Neutrophil (primary cell): Measurements from ENCODE around the gene HIVEP1.
A peak's percentile ranks its signal among the peaks of the same experiment; 100 is the strongest.

ENCODE experiments used
- H3K27ac ChIP-seq: fragments of 200-600 bp; sonication (generic); 2 replicates; pipeline ENCODE4 v1.5.1; 2016; ENCODE audit warnings: mild to moderate bottlenecking, moderate library complexity
- H3K27me3 ChIP-seq: fragments of 200-600 bp; sonication (generic); 2 replicates; pipeline ENCODE4 v1.6.0; 2016; ENCODE audit warnings: mild to moderate bottlenecking
- H3K36me3 ChIP-seq: fragments of 200-600 bp; sonication (generic); 2 replicates; pipeline ENCODE4 v1.5.1; 2017
- H3K4me1 ChIP-seq, 2 experiments: fragments of 200-600 bp in 1 of 2; sonication (generic) in 1 of 2; 1 replicate in 1 of 2; 2 replicates in 1 of 2; pipeline versions ENCODE4 v1.5.1 to v1.6.1; 2013 to 2016; ENCODE audit warnings: low read depth in 1 of 2, low read length in 1 of 2, mild to moderate bottlenecking in 1 of 2, moderate library complexity in 1 of 2; ENCODE audit not compliant: control insufficient read depth in 1 of 2, insufficient read depth in 1 of 2
- H3K4me3 ChIP-seq, 2 experiments: fragments of 200-600 bp in 1 of 2; sonication (generic) in 1 of 2; 1 replicate in 1 of 2; 2 replicates in 1 of 2; pipeline ENCODE4 v1.5.1; 2013 to 2016; ENCODE audit warnings: low read depth in 1 of 2, low read length in 1 of 2, mild to moderate bottlenecking in 1 of 2, moderate library complexity in 1 of 2
- H3K9me3 ChIP-seq: fragments of 200-600 bp; sonication (generic); 2 replicates; pipeline ENCODE4 v1.5.1; 2016
- CTCF ChIP-seq: fragments of 200-600 bp; sonication (generic); IDR thresholded peaks from 2 replicates; pipeline ENCODE4 v1.5.1; 2016; ENCODE audit warnings: antibody characterized with exemption

The HIVEP1 gene

GRCh38 chr6:12001004-12001705, 11.0 kb upstream of the HIVEP1 start:
- Histone ChIP-seq H3K9me3 (no peaks in the 10 kb centered on the region), H3K4me3 (no peak overlapping the region), H3K4me1 (no peaks in the 10 kb centered on the region), H3K27me3 (no peaks in the 10 kb centered on the region), H3K27ac (no peak overlapping the region), H3K36me3 (no peaks in the 10 kb centered on the region)
- TF ChIP-seq CTCF = no peak

GRCh38 chr6:12001706-12002435, 10.2 kb upstream of the HIVEP1 start:
- H3K27ac ChIP-seq = no peak overlapping the region
- no peak overlapping the region for H3K4me3 ChIP-seq
- no peaks in the 10 kb centered on the region for H3K4me1 ChIP-seq
- no peaks in the 10 kb centered on the region for H3K27me3 ChIP-seq
- no peak for TF ChIP-seq CTCF
- H3K9me3 ChIP-seq = no peaks in the 10 kb centered on the region
- H3K36me3 ChIP-seq = no peaks in the 10 kb centered on the region

- Histone ChIP-seq H3K27me3 (no peaks in the 10 kb centered on the region), H3K9me3 (no peaks in the 10 kb centered on the region), H3K27ac (no peak overlapping the region), H3K36me3 (no peaks in the 10 kb centered on the region), H3K4me3 (no peak overlapping the region), H3K4me1 (peaks cover 23 to 24% of the 10 kb centered on the region in 2 experiments)
- no peak for TF ChIP-seq CTCF
Observed at GRCh38 chr6:12007473-12007872, 4.6 kb upstream of the HIVEP1 start.

- H3K27ac ChIP-seq = peak overlapping the region; percentile 98
- no peaks in the 10 kb centered on the region for H3K27me3 ChIP-seq
- peak overlapping the region in 1 of 2 experiments; percentile 80 for H3K4me3 ChIP-seq
- no peaks in the 10 kb centered on the region for H3K9me3 ChIP-seq
- peaks cover 24% of the 10 kb centered on the region in 2 experiments for H3K4me1 ChIP-seq
- no peaks in the 10 kb centered on the region for H3K36me3 ChIP-seq
- TF ChIP-seq CTCF = no peak
Observed at GRCh38 chr6:12007887-12008286, 4.2 kb upstream of the HIVEP1 start.

GRCh38 chr6:12008366-12009179, 3.5 kb upstream of the HIVEP1 start:
- H3K4me3 ChIP-seq = peak overlapping the region; percentile 76 to 80
- H3K27ac ChIP-seq = peak overlapping the region; percentile 98
- H3K27me3 ChIP-seq = no peaks in the 10 kb centered on the region
- no peaks in the 10 kb centered on the region for H3K36me3 ChIP-seq
- H3K9me3 ChIP-seq = no peaks in the 10 kb centered on the region
- TF ChIP-seq CTCF = peak; percentile 21
- H3K4me1 ChIP-seq = peaks cover 30 to 31% of the 10 kb centered on the region in 2 experiments
